Stomach smooth muscle (tissue), 2 donors: ENCODE data around the gene PRMT1.

Source experiments
- H3K27ac ChIP-seq: one replicate; pipeline ENCODE4 v1.7.0; 2013; ENCODE audit warnings: mild to moderate bottlenecking, low read length, inconsistent platforms
- H3K27me3 ChIP-seq, 2 donors: one replicate each; pipeline ENCODE4 v1.7.0; 2013; ENCODE audit warnings: low read length in 2 of 2; ENCODE audit not compliant: insufficient read depth in 2 of 2, control insufficient read depth in 1 of 2
- H3K36me3 ChIP-seq, 2 donors: one replicate each; pipeline ENCODE4 v1.7.0; 2013; ENCODE audit warnings: low read length in 2 of 2; ENCODE audit not compliant: control insufficient read depth in 2 of 2, insufficient read depth in 2 of 2
- H3K4me1 ChIP-seq: one replicate; pipeline ENCODE4 v1.7.0; 2013; ENCODE audit warnings: low read length; ENCODE audit not compliant: control insufficient read depth, insufficient read depth
- H3K4me3 ChIP-seq, 2 donors: one replicate each; pipeline ENCODE4 v1.7.0; 2013; ENCODE audit warnings: low read length in 2 of 2
- H3K9ac ChIP-seq, 2 donors: one replicate each; pipeline ENCODE4 v1.7.0; 2013; ENCODE audit warnings: low read length in 2 of 2, mild to moderate bottlenecking in 1 of 2
- H3K9me3 ChIP-seq, 2 donors: one replicate each; pipeline ENCODE4 v1.7.0; 2013; ENCODE audit warnings: low read length in 2 of 2; ENCODE audit not compliant: control insufficient read depth in 2 of 2
- donor health status: healthy.
- donor health status: Pancreatic carcinoma.

PRMT1 gene

DNA sequence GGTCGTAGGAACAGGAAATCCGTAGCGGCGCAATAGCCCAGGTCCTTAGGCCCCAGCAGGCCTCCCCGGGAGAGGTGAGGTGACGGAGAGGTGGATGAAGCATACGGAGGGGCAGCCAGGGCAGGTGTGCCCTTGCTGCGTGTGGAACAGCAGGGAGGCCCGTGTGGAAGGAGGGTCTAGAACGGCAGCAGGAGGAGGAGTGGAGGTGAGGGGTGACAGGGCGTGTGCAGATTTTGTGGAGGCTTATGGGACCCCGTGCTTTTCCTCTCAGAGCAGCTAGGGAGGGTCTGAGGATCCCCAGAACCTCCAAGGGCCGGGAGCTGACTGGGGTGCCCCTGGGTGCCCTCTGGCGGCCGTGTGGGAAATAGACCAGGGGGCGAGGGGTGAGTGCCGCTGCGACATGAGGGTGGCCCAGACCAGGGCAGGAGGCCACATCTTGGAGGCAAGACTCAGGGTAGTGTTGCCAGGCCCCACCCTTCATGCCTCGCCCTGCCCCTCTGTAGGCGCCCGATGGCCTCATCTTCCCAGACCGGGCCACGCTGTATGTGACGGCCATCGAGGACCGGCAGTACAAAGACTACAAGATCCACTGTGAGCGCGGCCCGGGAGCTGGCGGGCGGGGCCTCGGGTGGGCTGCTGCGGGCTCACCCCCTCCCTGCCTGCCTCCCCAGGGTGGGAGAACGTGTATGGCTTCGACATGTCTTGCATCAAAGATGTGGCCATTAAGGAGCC lies 7.3 kb downstream of the PRMT1 start:
- no peaks in the 10 kb centered on the region for H3K9me3 ChIP-seq
- peaks cover 17% of the 10 kb centered on the region for H3K4me1 ChIP-seq
- peaks cover 39 to 46% of the 10 kb centered on the region in 2 donors for H3K36me3 ChIP-seq
- no peak overlapping the region for H3K4me3 ChIP-seq
- H3K27ac ChIP-seq, result no peak overlapping the region
- no peak overlapping the region for H3K9ac ChIP-seq
- peaks cover 4 to 7% of the 10 kb centered on the region in 2 donors for H3K27me3 ChIP-seq

DNA sequence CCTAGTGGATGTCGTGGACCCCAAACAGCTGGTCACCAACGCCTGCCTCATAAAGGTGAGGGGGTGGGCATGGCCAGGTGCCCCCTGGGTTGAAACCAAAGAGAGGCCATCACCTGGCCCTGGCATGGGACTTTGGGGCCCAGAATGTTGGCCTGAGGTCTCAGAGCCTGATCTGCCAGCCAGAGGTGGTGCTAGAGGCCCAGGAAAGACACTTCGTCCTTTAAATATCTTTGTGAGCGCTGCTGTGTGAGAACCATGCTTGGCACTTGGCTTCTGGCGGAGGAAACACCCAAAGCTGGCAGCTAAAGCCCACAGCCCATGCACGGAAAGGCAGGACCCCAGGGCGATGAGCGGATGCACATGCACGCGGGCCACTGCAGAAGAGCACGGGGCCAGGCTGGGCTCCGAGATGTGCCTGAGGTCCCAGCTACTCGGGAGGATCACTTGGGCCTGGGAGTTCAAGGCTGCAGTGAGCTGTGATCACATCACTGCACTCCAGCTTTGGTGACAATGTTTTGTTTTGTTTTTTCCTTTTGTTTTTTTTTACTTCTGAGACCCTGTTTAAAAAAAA lies 8.0 kb downstream of the PRMT1 start:
- H3K9me3 ChIP-seq, result no peaks in the 10 kb centered on the region
- peaks cover 7 to 14% of the 10 kb centered on the region in 2 donors for H3K27me3 ChIP-seq
- H3K27ac ChIP-seq, result no peak overlapping the region
- H3K9ac ChIP-seq, result no peak overlapping the region
- peaks cover 39 to 46% of the 10 kb centered on the region in 2 donors for H3K36me3 ChIP-seq
- peaks cover 20% of the 10 kb centered on the region for H3K4me1 ChIP-seq
- no peak overlapping the region for H3K4me3 ChIP-seq

DNA sequence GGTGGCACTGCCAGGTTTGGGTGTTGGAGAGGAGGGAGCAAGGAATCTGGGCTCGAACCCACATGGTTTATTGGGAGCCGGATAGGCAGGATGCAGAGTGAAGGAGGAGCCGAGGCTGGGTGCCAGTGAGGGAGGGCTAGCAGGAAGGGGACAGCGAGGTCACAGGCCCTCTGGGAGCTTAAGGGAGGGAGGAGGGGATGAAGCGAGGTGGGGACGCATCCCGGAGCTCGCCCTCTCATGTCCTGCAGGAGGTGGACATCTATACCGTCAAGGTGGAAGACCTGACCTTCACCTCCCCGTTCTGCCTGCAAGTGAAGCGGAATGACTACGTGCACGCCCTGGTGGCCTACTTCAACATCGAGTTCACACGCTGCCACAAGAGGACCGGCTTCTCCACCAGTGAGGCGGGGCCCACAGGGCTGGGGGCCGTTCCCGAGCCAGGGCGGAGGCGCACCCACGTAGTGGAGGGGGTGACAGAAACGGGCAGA lies 8.8 kb downstream of the PRMT1 start:
- H3K36me3 ChIP-seq, result peaks cover 39 to 46% of the 10 kb centered on the region in 2 donors
- no peak overlapping the region for H3K9ac ChIP-seq
- H3K9me3 ChIP-seq, result no peaks in the 10 kb centered on the region
- H3K27ac ChIP-seq, result no peak overlapping the region
- H3K4me3 ChIP-seq, result no peak overlapping the region
- H3K27me3 ChIP-seq, result peaks cover 10 to 20% of the 10 kb centered on the region in 2 donors
- peaks cover 20% of the 10 kb centered on the region for H3K4me1 ChIP-seq

DNA sequence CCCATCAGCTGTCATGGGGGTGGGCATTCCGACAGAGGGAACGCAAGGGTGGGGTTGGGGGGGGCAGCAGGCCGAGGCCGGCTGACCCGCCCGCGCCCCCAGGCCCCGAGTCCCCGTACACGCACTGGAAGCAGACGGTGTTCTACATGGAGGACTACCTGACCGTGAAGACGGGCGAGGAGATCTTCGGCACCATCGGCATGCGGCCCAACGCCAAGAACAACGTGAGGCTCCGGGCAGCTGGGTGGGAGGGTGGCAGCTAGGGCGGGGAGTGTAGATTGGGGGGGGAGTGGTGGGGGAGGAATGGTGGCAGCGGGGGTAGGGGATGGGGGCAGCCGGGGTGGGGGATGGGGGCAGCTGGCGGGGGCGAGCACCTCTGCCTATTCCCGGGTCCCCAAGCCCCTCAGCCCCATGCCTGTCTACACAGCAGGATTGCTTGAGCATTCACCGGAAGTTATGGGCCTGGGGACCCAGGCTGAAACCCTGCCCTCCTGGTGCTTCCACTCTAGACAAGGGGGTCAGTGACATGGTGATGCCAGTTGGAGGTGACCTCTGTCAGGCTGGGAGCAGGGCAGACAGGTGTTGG lies 9.5 kb downstream of the PRMT1 start:
- no peak overlapping the region for H3K27ac ChIP-seq

DNA sequence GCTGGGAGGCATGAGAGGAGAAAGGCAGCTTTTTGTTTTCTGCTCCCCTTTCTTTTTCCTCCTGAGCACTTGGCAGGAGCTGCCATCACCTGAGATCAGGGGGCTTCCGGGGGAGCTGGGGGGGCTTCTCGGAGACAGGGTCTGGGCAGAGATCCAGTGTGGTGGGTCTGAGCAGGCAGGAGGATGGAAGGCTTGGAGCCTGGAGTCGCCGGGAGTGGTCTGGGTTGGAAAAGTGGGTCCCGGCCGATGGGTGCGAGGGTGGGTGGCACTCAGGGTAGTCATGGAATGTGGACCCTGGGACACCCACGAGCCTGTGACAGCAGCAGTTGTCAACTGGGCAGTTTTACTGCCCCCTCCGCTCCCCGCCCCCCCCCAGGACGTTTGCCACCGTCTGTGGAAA lies 10.1 kb downstream of the PRMT1 start:
- Histone ChIP-seq H3K4me3 (no peak overlapping the region), H3K36me3 (peaks cover 33 to 41% of the 10 kb centered on the region in 2 donors), H3K4me1 (peaks cover 25% of the 10 kb centered on the region), H3K9me3 (no peaks in the 10 kb centered on the region), H3K9ac (no peak overlapping the region), H3K27ac (no peak overlapping the region), H3K27me3 (peaks cover 10 to 22% of the 10 kb centered on the region in 2 donors)

More for the DNA sequence above, 9.5 kb downstream of the PRMT1 start:
- no peaks in the 10 kb centered on the region for H3K9me3 ChIP-seq
- peaks cover 10 to 21% of the 10 kb centered on the region in 2 donors for H3K27me3 ChIP-seq
- no peak overlapping the region for H3K9ac ChIP-seq
- H3K4me1 ChIP-seq, result peaks cover 23% of the 10 kb centered on the region
- H3K36me3 ChIP-seq, result peaks cover 39 to 46% of the 10 kb centered on the region in 2 donors
- H3K4me3 ChIP-seq, result no peak overlapping the region

DNA sequence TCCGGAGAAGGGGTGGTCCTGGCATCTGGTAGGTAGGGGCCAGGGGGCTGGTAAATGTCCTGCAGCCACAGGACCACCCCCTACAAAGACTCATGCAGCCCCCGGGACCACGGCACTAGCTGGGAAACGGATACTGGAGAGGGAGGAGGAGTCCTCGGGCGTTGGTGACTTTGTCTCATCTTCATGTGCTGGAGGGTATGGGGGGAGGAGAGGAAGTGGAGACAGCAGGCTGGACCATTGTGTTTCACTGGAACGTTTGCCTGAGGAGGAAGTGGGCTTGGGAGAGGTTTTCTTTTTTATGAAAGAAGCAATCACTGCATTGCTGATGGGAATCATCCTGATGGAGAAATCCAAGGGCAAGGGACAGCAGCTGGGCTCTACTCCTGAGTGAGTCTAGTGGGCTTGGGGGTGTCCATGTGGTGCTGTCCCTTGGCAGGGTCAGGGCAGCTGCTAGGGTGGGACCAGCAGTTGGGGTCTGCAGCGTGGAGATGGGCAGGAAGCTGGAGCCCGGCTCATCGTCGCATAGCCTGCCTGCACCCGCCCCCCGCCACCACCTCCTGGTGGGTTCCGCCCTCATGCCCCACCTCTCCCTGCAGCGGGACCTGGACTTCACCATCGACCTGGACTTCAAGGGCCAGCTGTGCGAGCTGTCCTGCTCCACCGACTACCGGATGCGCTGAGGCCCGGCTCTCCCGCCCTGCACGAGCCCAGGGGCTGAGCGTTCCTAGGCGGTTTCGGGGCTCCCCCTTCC lies 10.7 kb downstream of the PRMT1 start:
- Histone ChIP-seq H3K9ac (no peak overlapping the region), H3K9me3 (no peaks in the 10 kb centered on the region), H3K36me3 (peaks cover 28 to 37% of the 10 kb centered on the region in 2 donors), H3K27ac (no peak overlapping the region), H3K4me3 (no peak overlapping the region), H3K4me1 (peaks cover 25% of the 10 kb centered on the region), H3K27me3 (peaks cover 10 to 22% of the 10 kb centered on the region in 2 donors)

DNA sequence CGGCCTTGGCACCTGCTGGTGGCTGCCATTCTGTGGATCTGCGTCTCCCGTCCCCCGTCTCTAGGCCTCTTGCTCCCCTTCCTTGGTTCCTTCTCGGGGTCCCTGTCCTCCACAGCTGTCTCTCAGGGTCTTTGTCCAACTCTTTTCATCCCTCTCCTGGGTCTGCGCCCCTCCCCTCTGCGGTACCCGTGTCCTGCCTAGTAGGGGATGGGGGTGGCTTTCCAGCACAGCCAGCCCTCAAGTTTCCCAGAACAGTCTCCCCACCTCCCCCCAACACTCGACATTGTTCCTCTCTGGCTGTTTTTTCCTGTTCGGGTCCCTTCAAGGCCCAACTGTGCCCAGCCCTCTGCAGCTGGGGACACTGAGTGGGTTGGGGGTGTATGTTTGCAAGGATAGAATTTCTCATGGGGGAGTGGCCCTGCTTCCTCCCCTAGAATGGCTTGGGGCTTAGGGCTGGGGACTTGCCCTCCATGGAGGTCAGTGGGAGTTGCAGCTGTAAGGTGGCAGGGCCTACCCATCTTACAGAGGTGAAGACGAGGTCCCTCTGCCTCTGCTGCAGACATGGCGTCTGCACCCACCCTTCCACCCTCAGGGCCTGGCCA lies 11.6 kb downstream of the PRMT1 start:
- Histone ChIP-seq H3K4me1 (peaks cover 25% of the 10 kb centered on the region), H3K9ac (no peak overlapping the region), H3K9me3 (no peaks in the 10 kb centered on the region), H3K4me3 (peak overlapping the region in 1 of 2 donors; percentile 79), H3K36me3 (peaks cover 27 to 31% of the 10 kb centered on the region in 2 donors), H3K27ac (no peak overlapping the region), H3K27me3 (peaks cover 10 to 22% of the 10 kb centered on the region in 2 donors)

DNA sequence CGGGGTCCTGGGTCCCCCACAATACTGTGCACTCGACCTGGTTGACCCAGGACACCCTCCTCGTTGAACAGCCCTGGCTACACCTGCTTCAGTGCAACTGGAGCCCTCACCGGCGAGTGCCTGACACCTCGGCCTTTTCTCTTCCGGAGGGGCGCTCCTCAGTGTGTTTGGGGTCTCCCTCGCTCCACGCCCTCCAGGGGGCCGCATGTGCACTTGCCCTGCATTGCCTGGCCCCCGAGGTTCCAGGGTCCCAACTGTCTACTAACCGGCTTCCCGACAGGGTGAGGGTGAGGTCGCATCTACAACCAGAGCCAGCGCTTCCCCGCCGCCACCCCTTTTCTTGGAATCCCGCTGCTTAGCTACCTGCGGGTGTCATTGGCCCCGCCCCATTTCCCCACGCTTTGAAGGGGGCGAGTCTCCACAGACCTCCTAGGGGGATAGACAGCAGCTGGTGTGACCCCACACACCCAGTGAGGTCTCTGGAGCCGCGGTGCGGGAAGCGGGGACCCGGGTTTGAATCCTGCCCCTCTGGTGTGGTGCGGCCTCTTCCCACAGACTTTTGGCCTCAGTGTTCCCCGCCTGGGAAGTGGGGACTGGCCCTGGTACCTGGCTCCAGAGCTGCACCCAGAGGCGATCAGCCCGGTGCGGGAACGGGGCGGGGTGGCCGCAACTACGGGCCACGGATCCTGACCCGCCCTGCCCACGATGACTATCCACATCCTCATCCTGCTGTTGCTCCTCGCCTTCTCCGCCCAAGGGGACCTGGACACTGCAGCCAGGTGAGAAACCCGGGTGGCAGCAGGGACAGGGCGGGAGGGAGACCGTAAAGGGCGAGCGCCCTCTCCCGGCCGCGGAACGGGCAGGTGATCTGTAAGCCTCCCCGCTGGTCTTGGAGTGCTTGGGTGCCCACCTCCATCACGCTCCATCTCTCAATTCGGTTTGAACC lies 12.3 kb downstream of the PRMT1 start, which contains the start of gene ADM5:
TSS of gene ADM5 (plus strand) at position 462 of the 946 bp plus-strand sequence. CDS start at position 706, 244 bp downstream.
- H3K27me3 ChIP-seq, result peaks cover 10 to 22% of the 10 kb centered on the region in 2 donors
- peak within 1 kb of the TSS; percentile 35 to 51 for H3K9ac ChIP-seq
- peaks cover 19 to 24% of the 10 kb centered on the region in 2 donors for H3K36me3 ChIP-seq
- H3K4me1 ChIP-seq, result peaks cover 25% of the 10 kb centered on the region
- H3K9me3 ChIP-seq, result no peaks in the 10 kb centered on the region
- H3K27ac ChIP-seq, result peak within 1 kb of the TSS; percentile 31
- H3K4me3 ChIP-seq, result peak within 1 kb of the TSS; percentile 65 to 79

DNA sequence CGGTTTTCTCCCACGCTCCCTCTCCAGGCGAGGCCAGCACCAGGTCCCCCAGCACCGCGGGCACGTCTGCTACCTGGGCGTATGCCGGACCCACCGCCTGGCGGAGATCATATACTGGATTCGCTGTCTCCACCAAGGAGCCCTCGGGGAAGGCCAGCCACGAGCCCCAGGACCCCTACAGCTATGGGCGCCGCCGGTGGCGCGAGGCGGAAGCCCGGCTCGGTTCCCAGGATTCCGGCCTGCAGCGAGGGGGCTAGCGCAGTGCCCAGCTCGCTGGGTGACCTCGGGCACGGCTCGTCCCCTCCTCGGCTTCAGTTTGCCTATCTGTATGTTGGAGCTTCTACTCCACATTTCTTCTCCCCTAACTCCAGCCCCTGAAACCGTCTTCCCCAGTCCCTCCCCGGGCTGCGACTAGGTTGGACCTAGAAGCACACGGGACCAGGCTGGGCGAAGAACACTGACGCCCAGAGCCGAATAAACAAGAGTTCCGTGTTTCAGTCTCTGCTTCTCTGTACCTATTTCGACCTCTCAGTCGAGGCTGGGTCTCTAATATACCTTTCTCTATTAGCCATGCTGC lies 13.1 kb downstream of the PRMT1 start:
- Histone ChIP-seq H3K4me1 (peaks cover 25% of the 10 kb centered on the region), H3K4me3 (peak overlapping the region; percentile 65 to 79)

More for the DNA sequence above, 13.1 kb downstream of the PRMT1 start:
- peaks cover 13 to 17% of the 10 kb centered on the region in 2 donors for H3K36me3 ChIP-seq
- peak overlapping the region; percentile 31 for H3K27ac ChIP-seq
- no peaks in the 10 kb centered on the region for H3K9me3 ChIP-seq
- H3K9ac ChIP-seq, result peak overlapping the region; percentile 35 to 51
- peaks cover 10 to 22% of the 10 kb centered on the region in 2 donors for H3K27me3 ChIP-seq
